HG03139 (cell line): ENCODE measurements around the gene GCC1.

ENCODE experiments used
- ATAC-seq: cut with Tn5 transposase; IDR thresholded peaks from one replicate; pipeline ENCODE4 v1.9.1; 2021; ENCODE audit not compliant: unreplicated experiment

Gene GCC1

GRCh38 chr7:127539116-127539515, 46.3 kb downstream of the GCC1 start:
- no peak for ATAC-seq

- ATAC-seq: no peak
Observed at GRCh38 chr7:127536741-127537140, 48.7 kb downstream of the GCC1 start.

- ATAC-seq: no peak
Observed at GRCh38 chr7:127536394-127536691, 49.1 kb downstream of the GCC1 start.

- no peak for ATAC-seq
Observed at GRCh38 chr7:127535546-127536393, 49.6 kb downstream of the GCC1 start.

GRCh38 chr7:127534636-127535035, 50.8 kb downstream of the GCC1 start:
- ATAC-seq: no peak

GRCh38 chr7:127532736-127533135, 52.7 kb downstream of the GCC1 start:
- ATAC-seq: no peak

GRCh38 chr7:127532151-127532550, 53.2 kb downstream of the GCC1 start:
- no peak for ATAC-seq
